Measurements from ENCODE around the gene VPS52. TPM values are rescaled to one million over a fixed set of nuclear protein-coding genes. Genes with fewer than 3 reads are reported as not detected.

The VPS52 gene
- total and polyA plus RNA-seq, 2 donors (not counting 1 experiment from before 2014, with no cell fraction given), result 44.9 to 53.2 TPM

DNA sequence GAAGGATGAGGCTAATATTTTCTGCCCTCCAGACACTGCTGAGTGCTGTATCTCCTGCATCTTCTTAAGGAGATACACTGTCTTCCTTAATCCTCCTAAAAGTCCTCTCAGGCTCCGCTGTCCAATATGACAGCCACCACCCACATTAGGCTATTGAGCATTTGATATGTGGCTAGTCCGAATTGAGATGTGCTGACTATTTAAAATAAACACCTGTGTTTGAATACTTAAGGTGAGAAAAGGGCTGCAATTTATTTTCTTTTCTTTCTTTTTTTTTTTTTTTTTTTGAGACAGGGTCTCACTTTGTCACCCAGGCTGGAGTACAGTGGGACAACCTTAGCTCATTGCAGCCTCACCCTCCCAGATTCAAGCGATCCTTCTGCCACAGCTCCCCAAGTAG, 30.2 kb upstream of the VPS52 start:
- Histone ChIP-seq H3K4me2 (ENCODE audit: extremely low read depth, insufficient read depth, low read length) (no peak overlapping the region), H3K79me2 (ENCODE audit: control insufficient read depth, insufficient read depth, low read length) (peaks cover 16% of the 10 kb centered on the region), H3K36me3 (ENCODE audit: control insufficient read depth, insufficient read depth, low read length) (peaks cover 17% of the 10 kb centered on the region), H3K4me3 (replicated peaks in 1 of 4; ENCODE audit: control extremely low read depth in 1 of 4, insufficient read depth in 1 of 4, low read depth in 3 of 4, low read length in 4 of 4) (no peak overlapping the region), H3K9me3 (ENCODE audit: control insufficient read depth, insufficient read depth, low read depth, low read length) (no peaks in the 10 kb centered on the region), H3K9ac (ENCODE audit: insufficient read depth, low read length) (no peak overlapping the region), H4K20me1 (ENCODE audit: control insufficient read depth, extremely low read depth, insufficient read depth, low read length) (no peaks in the 10 kb centered on the region), H3K27me3 (ENCODE audit: control insufficient read depth, insufficient read depth, low read length) (no peaks in the 10 kb centered on the region), H3K4me1 (ENCODE audit: control insufficient read depth, extremely low read depth, insufficient read depth, low read length) (peaks cover under 1% of the 10 kb centered on the region), H2AFZ (ENCODE audit: low read length) (no peak overlapping the region), H3K27ac (ENCODE audit: insufficient read depth, low read length) (no peak overlapping the region)
- DNase-seq (ENCODE audit: low read depth in 2 of 2), result no peak
- TF ChIP-seq CTCF (conservative IDR thresholded peaks at IDR 0.05 in 1 of 2, IDR thresholded peaks at IDR 0.05 in 1 of 2; ENCODE audit: low read depth in 1 of 2, low read length in 2 of 2), result no peak
- TF ChIP-seq EZH2 (IDR thresholded peaks at IDR 0.05; ENCODE audit: low read length, missing control alignments), result no peak

DNA sequence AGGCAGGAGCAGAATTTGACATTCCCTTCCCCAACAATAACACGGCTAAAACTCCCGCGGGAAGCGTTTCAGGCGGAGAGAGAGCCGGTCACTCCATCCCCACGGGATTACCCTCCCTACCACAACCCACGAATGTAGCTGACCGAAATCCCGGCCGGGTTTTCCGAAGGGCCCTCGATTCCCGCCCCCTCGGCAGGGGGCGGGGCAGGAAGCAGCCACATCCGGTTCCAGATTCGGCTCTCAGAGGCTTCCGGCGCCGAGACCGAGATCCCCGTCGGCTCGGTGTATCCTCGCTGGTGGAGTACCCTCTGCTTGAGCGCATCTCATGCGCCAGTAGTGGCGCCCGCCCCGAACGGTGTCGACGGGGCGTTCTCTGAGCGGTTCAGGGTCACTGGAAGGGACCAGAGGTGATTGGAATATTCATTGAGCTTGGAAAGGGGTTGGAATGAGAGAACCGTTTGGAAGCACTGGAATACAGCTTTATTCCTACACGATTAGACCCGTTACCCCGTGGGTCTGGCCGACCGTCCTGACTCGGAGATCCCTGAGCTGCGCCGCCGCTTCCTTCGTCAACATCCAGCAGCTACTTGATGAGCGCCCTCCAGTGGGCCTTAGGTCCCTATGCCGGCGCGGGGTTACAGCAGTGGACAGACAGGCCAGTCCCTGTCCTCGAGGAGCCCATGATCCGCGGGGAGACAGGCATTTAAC, 27.7 kb upstream of the VPS52 start:
- Histone ChIP-seq H3K27me3 (ENCODE audit: control insufficient read depth, insufficient read depth, low read length) (no peaks in the 10 kb centered on the region), H2AFZ (ENCODE audit: low read length) (peak overlapping the region; percentile 60), H3K4me2 (ENCODE audit: extremely low read depth, insufficient read depth, low read length) (peak overlapping the region; percentile 100), H3K9me3 (ENCODE audit: control insufficient read depth, insufficient read depth, low read depth, low read length) (no peaks in the 10 kb centered on the region), H3K79me2 (ENCODE audit: control insufficient read depth, insufficient read depth, low read length) (peaks cover 6% of the 10 kb centered on the region), H3K36me3 (ENCODE audit: control insufficient read depth, insufficient read depth, low read length) (peaks cover 10% of the 10 kb centered on the region), H3K4me3 (replicated peaks in 1 of 4; ENCODE audit: control extremely low read depth in 1 of 4, insufficient read depth in 1 of 4, low read depth in 3 of 4, low read length in 4 of 4) (peak overlapping the region; percentile 80 to 100 (median 88)), H3K9ac (ENCODE audit: insufficient read depth, low read length) (peak overlapping the region; percentile 96), H4K20me1 (ENCODE audit: control insufficient read depth, extremely low read depth, insufficient read depth, low read length) (no peaks in the 10 kb centered on the region), H3K4me1 (ENCODE audit: control insufficient read depth, extremely low read depth, insufficient read depth, low read length) (peaks cover 2% of the 10 kb centered on the region), H3K27ac (ENCODE audit: insufficient read depth, low read length) (peak overlapping the region; percentile 99)
- TF ChIP-seq EZH2 (IDR thresholded peaks at IDR 0.05; ENCODE audit: low read length, missing control alignments) (no peak), CTCF (conservative IDR thresholded peaks at IDR 0.05 in 1 of 2, IDR thresholded peaks at IDR 0.05 in 1 of 2; ENCODE audit: low read depth in 1 of 2, low read length in 2 of 2) (peak; percentile 61 to 81)
- DNase-seq (ENCODE audit: low read depth in 2 of 2), result peak; percentile 89

DNA sequence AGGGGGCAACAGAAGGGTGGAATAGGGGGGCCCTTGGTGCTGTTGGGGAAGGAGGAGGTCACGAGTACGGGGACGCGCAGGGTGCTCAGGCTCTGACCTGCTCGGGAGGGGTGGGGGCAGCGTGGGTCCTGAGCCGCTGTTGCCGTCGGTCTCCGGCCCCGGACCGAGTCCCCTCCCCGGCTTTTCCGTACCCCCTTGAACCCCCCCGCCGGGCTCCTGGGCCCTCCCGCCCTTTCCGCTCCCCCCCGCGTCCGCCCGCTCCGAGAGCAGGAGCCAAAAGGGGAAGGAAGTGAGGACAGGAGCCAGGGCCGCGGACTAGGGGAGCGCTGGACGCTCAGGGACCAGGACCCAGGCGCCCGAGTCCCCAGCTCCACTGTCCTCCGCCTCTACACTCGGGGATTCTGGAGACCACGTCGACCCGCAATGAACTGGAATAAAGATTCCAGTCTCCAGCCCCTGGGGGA, 27.1 kb upstream of the VPS52 start, which contains the start of gene RGL2:
RGL2 (minus strand) TSS at position 170 of the 464 bp plus-strand sequence. CDS start 332 bp downstream, outside the sequence.
- H3K27ac ChIP-seq (ENCODE audit: insufficient read depth, low read length), result peak within 1 kb of the TSS; percentile 99
- no peak for TF ChIP-seq CTCF (conservative IDR thresholded peaks at IDR 0.05 in 1 of 2, IDR thresholded peaks at IDR 0.05 in 1 of 2; ENCODE audit: low read depth in 1 of 2, low read length in 2 of 2)
- no peak for TF ChIP-seq EZH2 (IDR thresholded peaks at IDR 0.05; ENCODE audit: low read length, missing control alignments)
- peak within 1 kb of the TSS; percentile 60 for H2AFZ ChIP-seq (ENCODE audit: low read length)
- peak within 1 kb of the TSS; percentile 96 for H3K9ac ChIP-seq (ENCODE audit: insufficient read depth, low read length)
- peak within 1 kb of the TSS; percentile 80 to 100 (median 88) for H3K4me3 ChIP-seq (replicated peaks in 1 of 4; ENCODE audit: control extremely low read depth in 1 of 4, insufficient read depth in 1 of 4, low read depth in 3 of 4, low read length in 4 of 4)
- no peaks in the 10 kb centered on the region for H4K20me1 ChIP-seq (ENCODE audit: control insufficient read depth, extremely low read depth, insufficient read depth, low read length)
- peak; percentile 55 to 61 for DNase-seq (ENCODE audit: low read depth in 2 of 2)
- no peaks in the 10 kb centered on the region for H3K27me3 ChIP-seq (ENCODE audit: control insufficient read depth, insufficient read depth, low read length)
- H3K36me3 ChIP-seq (ENCODE audit: control insufficient read depth, insufficient read depth, low read length), result peaks cover 6% of the 10 kb centered on the region
- H3K79me2 ChIP-seq (ENCODE audit: control insufficient read depth, insufficient read depth, low read length), result peaks cover 5% of the 10 kb centered on the region
- no peaks in the 10 kb centered on the region for H3K9me3 ChIP-seq (ENCODE audit: control insufficient read depth, insufficient read depth, low read depth, low read length)
- H3K4me2 ChIP-seq (ENCODE audit: extremely low read depth, insufficient read depth, low read length), result peak within 1 kb of the TSS; percentile 100
- peaks cover 2% of the 10 kb centered on the region for H3K4me1 ChIP-seq (ENCODE audit: control insufficient read depth, extremely low read depth, insufficient read depth, low read length)

Data from fibroblast of lung (primary cell).